ENCODE measurements around the gene CLRN1. TPM values are rescaled to one million over a fixed set of nuclear protein-coding genes. Genes with fewer than 3 reads are reported as not detected.

Gene CLRN1
- total RNA-seq, 1 donor from 2014 or later = not detected

DNA sequence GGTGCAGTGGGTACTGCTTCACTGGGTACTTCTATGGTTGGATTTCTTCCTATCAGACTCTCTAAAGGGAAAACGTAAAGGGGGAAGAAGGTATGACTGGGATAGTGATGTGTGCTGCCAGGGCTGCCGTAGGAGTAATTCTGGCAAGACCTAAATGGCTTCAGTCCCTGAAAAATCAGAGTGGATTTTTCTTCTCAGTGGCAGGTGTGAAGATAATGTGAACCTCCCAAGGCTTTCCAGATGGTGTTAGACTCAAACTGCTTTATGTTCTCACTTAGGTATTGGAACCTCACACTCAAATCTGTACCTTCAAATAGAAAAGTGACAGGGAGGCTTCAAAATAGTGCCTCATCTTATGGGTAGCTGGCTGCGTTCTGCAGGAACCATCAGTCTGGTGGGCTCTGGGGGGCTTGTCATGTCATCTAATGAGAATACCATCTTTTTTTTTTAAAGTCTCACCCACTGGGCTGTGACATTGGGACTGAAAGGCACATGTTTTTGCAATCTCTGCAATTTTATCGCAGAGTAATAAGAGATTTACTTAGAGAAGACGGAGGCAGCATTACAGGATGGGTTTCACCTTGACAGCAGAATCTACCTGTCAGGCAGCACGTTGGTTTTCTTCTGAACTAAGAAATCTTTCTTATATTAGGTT lies 95.8 kb downstream of the CLRN1 start:
- H3K27ac ChIP-seq = no peak overlapping the region
- H3K4me1 ChIP-seq = peaks cover 4% of the 10 kb centered on the region
- no peaks in the 10 kb centered on the region for H3K36me3 ChIP-seq
- DNase-seq (ENCODE audit: extremely low spot score in 2 of 2) = no peak
- H3K9me3 ChIP-seq = no peaks in the 10 kb centered on the region
- intact Hi-C loops (cut with DNase I) = no loop called here
- H3K4me3 ChIP-seq = no peak overlapping the region
- H3K27me3 ChIP-seq = no peaks in the 10 kb centered on the region
- TF ChIP-seq POLR2A (IDR thresholded peaks at IDR 0.05) (no peak), POLR2AphosphoS5 (IDR thresholded peaks at IDR 0.05; ENCODE audit: insufficient read depth in 1 of 2, low read depth in 1 of 2) (no peak)
- TF ChIP-seq, protein P1, sequence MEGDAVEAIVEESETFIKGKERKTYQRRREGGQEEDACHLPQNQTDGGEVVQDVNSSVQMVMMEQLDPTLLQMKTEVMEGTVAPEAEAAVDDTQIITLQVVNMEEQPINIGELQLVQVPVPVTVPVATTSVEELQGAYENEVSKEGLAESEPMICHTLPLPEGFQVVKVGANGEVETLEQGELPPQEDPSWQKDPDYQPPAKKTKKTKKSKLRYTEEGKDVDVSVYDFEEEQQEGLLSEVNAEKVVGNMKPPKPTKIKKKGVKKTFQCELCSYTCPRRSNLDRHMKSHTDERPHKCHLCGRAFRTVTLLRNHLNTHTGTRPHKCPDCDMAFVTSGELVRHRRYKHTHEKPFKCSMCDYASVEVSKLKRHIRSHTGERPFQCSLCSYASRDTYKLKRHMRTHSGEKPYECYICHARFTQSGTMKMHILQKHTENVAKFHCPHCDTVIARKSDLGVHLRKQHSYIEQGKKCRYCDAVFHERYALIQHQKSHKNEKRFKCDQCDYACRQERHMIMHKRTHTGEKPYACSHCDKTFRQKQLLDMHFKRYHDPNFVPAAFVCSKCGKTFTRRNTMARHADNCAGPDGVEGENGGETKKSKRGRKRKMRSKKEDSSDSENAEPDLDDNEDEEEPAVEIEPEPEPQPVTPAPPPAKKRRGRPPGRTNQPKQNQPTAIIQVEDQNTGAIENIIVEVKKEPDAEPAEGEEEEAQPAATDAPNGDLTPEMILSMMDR (IDR thresholded peaks at IDR 0.05) = no peak

Other genes starting within 250 kb of the CLRN1 start
- gene SIAH2, start 209.6 kb downstream of the CLRN1 start, total RNA-seq = 71.0 TPM
- not detected for gene MINDY4B, start 67.3 kb downstream of the CLRN1 start, total RNA-seq
- gene MED12L, start 112.9 kb upstream of the CLRN1 start, total RNA-seq = 1.7 TPM
- 5.4 TPM for gene GPR171, start 230.5 kb upstream of the CLRN1 start, total RNA-seq

All from vagina (tissue), 2 donors.